Hepatocyte (in vitro differentiated cells): ENCODE measurements around the gene FAM83E. TPM values are rescaled to one million over a fixed set of nuclear protein-coding genes. Genes with fewer than 3 reads are reported as not detected.
"Not testable (repeated sequence)": the region's sequence is repeated elsewhere in the genome, so short reads cannot be mapped to it uniquely, and the experiment has no call there.

Experiments used
- DNase-seq: peaks from one replicate; pipeline ENCODE4 v3.0.0-alpha.2; 2016; ENCODE audit warnings: low spot score
- H2AFZ ChIP-seq: fragments of 200-600 bp; sonication (generic); 2 replicates; pipeline ENCODE4 v1.6.0; 2016; ENCODE audit warnings: antibody characterized with exemption, mild to moderate bottlenecking
- H3K27ac ChIP-seq: fragments of 200-600 bp; sonication (generic); 2 replicates; pipeline ENCODE4 v1.5.1; 2016; ENCODE audit warnings: mild to moderate bottlenecking
- H3K27me3 ChIP-seq: fragments of 200-600 bp; sonication (generic); 2 replicates; pipeline ENCODE4 v1.6.1; 2016
- H3K36me3 ChIP-seq: fragments of 200-600 bp; sonication (generic); replicated peaks from 2 replicates; pipeline ENCODE4 v1.5.1; 2016; ENCODE audit warnings: low read depth; ENCODE audit not compliant: insufficient read depth
- H3K4me1 ChIP-seq: fragments of 200-600 bp; sonication (generic); 2 replicates; pipeline ENCODE4 v1.5.1; 2016; ENCODE audit warnings: mild to moderate bottlenecking, moderate library complexity; ENCODE audit not compliant: insufficient read depth
- H3K4me2 ChIP-seq: fragments of 200-600 bp; sonication (generic); 2 replicates; pipeline ENCODE4 v1.6.0; 2016
- H3K4me3 ChIP-seq: fragments of 200-600 bp; sonication (generic); 2 replicates; pipeline ENCODE4 v1.5.1; 2016; ENCODE audit warnings: mild to moderate bottlenecking
- H3K79me2 ChIP-seq: fragments of 200-600 bp; sonication (generic); 2 replicates; pipeline ENCODE4 v1.6.0; 2017; ENCODE audit warnings: mild to moderate bottlenecking
- H3K9me2 ChIP-seq: fragments of 200-600 bp; sonication (generic); replicated peaks from 2 replicates; pipeline ENCODE4 v1.6.0; 2017; ENCODE audit warnings: mild to moderate bottlenecking; ENCODE audit not compliant: insufficient read depth
- H3K9me3 ChIP-seq: fragments of 200-600 bp; sonication (generic); 2 replicates; pipeline ENCODE4 v1.5.1; 2016; ENCODE audit warnings: low read depth, mild to moderate bottlenecking
- H4K20me1 ChIP-seq: fragments of 200-600 bp; sonication (generic); 2 replicates; pipeline ENCODE4 v1.6.0; 2016; ENCODE audit warnings: mild to moderate bottlenecking; ENCODE audit not compliant: insufficient read depth, poor library complexity, severe bottlenecking
- EZH2 ChIP-seq: fragments of 200-600 bp; sonication (generic); IDR thresholded peaks from 2 replicates; pipeline ENCODE4 v1.6.1; 2016; ENCODE audit warnings: antibody characterized with exemption, mild to moderate bottlenecking, borderline replicate concordance
- EZH2phosphoT487 ChIP-seq: fragments of 200-600 bp; sonication (generic); IDR thresholded peaks from one replicate; pipeline ENCODE4 v1.6.1; 2018; ENCODE audit warnings: antibody characterized with exemption, mild to moderate bottlenecking, low read depth, moderate library complexity; ENCODE audit not compliant: unreplicated experiment, severe bottlenecking
- WGBS: methylation state at CpG from one replicate; pipeline ENCODE4 v1.1.6; 2016; ENCODE audit warnings: low lambda C conversion rate; ENCODE audit errors: missing lambda C conversion rate; 5-methylcytosine and 5-hydroxymethylcytosine counted together
- polyA plus RNA-seq: library from polyadenylated mRNA; unstranded; fragments of >200 nt; fragmentation: Nextera tagmentation; extraction: Ambion mirVana; gene quantifications from 2 replicates; pipeline ENCODE4 v1.2.1, GENCODE V29; 2016
- total RNA-seq: library from RNA; depleted of rRNA; stranded (reverse); fragments of >200 nt; gene quantifications from 2 replicates; pipeline ENCODE4 v1.2.3, GENCODE V29; 2014
- TF ChIP-seq, protein P1 (sequence below): fragments of 200-600 bp; sonication (generic); IDR thresholded peaks from 2 replicates; pipeline ENCODE4 v1.5.1; 2016; ENCODE audit warnings: antibody characterized with exemption, mild to moderate bottlenecking; ENCODE audit not compliant: poor library complexity

The FAM83E gene
- total and polyA plus RNA-seq, 2 experiments from 2014 or later, result 12.4 to 22.2 TPM

DNA sequence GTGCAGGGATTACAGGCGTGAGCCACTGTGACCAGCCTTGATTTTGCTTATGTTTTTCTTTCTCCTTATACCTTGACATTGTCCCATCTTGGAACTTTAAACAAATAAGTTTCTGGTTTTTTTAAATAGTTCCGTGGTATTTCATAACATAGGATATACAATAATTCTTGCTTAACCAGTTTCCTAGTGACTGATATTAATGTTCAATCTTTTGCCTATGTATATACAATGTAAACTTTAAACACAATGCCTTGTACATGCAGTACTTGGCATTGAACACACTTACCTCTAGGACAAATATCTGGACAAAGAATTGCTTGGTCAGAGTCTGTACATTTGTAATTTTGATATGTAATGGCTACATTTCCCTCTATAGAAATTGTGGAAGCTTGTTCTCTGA, 32.7 kb downstream of the FAM83E start:
- TF ChIP-seq EZH2, result no peak
- TF ChIP-seq, protein P1, sequence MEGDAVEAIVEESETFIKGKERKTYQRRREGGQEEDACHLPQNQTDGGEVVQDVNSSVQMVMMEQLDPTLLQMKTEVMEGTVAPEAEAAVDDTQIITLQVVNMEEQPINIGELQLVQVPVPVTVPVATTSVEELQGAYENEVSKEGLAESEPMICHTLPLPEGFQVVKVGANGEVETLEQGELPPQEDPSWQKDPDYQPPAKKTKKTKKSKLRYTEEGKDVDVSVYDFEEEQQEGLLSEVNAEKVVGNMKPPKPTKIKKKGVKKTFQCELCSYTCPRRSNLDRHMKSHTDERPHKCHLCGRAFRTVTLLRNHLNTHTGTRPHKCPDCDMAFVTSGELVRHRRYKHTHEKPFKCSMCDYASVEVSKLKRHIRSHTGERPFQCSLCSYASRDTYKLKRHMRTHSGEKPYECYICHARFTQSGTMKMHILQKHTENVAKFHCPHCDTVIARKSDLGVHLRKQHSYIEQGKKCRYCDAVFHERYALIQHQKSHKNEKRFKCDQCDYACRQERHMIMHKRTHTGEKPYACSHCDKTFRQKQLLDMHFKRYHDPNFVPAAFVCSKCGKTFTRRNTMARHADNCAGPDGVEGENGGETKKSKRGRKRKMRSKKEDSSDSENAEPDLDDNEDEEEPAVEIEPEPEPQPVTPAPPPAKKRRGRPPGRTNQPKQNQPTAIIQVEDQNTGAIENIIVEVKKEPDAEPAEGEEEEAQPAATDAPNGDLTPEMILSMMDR, result no peak
- no peak for TF ChIP-seq EZH2phosphoT487
- no peaks in the 10 kb centered on the region for H3K36me3 ChIP-seq
- no peaks in the 10 kb centered on the region for H3K79me2 ChIP-seq
- DNase-seq, result no peak
- H3K9me2 ChIP-seq, result no peaks in the 10 kb centered on the region
- no peaks in the 10 kb centered on the region for H3K27me3 ChIP-seq
- H3K27ac ChIP-seq, result no peak overlapping the region
- H2AFZ ChIP-seq, result no peak overlapping the region
- H3K4me3 ChIP-seq, result no peak overlapping the region
- H3K9me3 ChIP-seq, result no peaks in the 10 kb centered on the region
- H3K4me2 ChIP-seq, result no peak overlapping the region
- 83% methylated on average over 2 of the region's 2 CpGs for WGBS
- no peaks in the 10 kb centered on the region for H4K20me1 ChIP-seq
- no peaks in the 10 kb centered on the region for H3K4me1 ChIP-seq

DNA sequence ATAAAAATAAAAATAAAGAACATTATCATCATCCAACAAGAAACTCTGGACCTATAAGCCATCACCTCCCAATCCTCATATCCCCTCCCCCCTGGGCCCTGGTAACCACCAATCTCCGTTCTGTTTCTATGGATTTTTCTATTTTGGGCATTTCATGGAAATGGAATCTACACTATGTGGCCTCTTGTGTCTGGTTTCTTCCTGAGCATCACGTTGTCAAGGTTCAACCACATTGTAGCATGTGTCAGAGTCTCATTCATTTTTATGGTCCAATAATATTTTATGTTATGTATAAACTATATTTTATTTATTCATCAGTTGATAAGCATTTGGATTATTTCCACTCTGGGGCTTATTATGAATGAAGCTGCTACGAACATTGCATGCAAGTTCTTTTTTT, 36.0 kb downstream of the FAM83E start:
- no peak for TF ChIP-seq EZH2
- TF ChIP-seq, protein P1, result no peak
- TF ChIP-seq EZH2phosphoT487, result no peak
- 65% methylated on average over 3 of the region's 3 CpGs for WGBS

DNA sequence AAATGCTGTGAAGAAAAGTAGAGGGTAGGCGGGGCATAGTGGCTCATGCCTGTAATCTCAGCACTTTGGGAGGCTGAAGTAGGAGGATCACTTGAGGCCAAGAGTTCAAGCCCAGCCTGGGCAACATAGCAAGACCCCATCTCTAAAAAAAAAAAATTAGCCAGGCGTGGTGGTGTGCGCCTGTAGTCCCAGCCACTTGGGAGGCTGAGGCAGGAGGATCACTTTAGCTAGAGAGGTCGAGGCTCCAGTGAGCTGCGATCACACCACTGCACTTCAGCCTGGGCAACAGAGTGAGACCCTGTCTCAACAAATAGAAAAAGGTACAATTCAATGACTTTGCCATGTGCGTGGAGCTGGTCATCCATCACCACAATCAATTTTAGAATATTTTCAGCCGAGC, 37.0 kb downstream of the FAM83E start:
- not testable (repeated sequence) for DNase-seq, H3K27ac ChIP-seq, H3K9me2 ChIP-seq, H3K36me3 ChIP-seq, H3K79me2 ChIP-seq, H3K4me3 ChIP-seq, H2AFZ ChIP-seq, H4K20me1 ChIP-seq, H3K4me2 ChIP-seq, H3K4me1 ChIP-seq, H3K9me3 ChIP-seq, H3K27me3 ChIP-seq
- whole genome bisulfite sequencing, result 97% methylated on average over 7 of the region's 7 CpGs

More for the DNA sequence above, 36.0 kb downstream of the FAM83E start:
- Histone ChIP-seq H3K27ac (no peak overlapping the region), H3K9me2 (no peaks in the 10 kb centered on the region), H3K79me2 (no peaks in the 10 kb centered on the region), H3K4me2 (no peak overlapping the region), H3K4me1 (no peaks in the 10 kb centered on the region), H3K4me3 (no peak overlapping the region), H2AFZ (no peak overlapping the region), H3K36me3 (no peaks in the 10 kb centered on the region), H3K9me3 (no peaks in the 10 kb centered on the region), H4K20me1 (no peaks in the 10 kb centered on the region), H3K27me3 (no peaks in the 10 kb centered on the region)
- DNase-seq, result no peak

DNA sequence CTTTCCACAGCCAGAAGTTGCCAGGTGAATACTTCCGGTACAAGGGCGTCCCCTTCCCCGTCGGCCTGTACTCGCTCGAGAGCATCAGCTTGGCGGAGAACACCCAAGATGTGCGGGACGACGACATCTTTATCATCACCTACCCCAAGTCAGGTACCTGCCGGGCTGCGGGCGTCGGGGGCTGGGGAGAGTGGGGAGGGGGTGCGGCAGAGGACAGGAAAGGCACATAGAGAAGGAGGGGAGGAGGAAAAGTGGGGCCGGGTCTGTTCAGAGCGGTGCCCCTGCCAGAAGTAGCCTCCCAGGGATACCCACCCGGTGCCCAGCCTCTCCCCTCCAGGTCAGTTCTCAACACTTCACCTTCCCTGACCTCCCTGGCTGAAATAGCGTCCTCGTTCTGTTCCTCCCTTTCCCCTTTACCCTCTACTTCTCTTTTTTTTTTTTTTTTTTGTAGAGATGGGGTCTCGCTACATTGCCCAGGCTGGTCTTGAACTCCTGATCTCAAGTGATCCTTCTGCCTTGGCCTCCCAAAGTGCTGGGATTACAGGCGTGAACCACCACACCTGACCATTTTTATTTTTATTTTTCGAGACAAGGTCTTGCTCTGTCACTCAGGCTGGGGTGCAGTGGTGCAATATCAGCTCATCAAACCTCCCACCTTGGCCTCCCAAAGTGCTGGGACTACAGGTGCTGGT, 38.8 kb downstream of the FAM83E start:
- Histone ChIP-seq H3K27ac (no peak overlapping the region), H3K9me2 (no peaks in the 10 kb centered on the region), H3K9me3 (no peaks in the 10 kb centered on the region), H3K27me3 (no peaks in the 10 kb centered on the region), H3K4me2 (no peak overlapping the region), H3K36me3 (no peaks in the 10 kb centered on the region), H2AFZ (no peak overlapping the region), H4K20me1 (no peaks in the 10 kb centered on the region), H3K79me2 (no peaks in the 10 kb centered on the region), H3K4me1 (no peaks in the 10 kb centered on the region), H3K4me3 (no peak overlapping the region)
- WGBS, result 97% methylated on average over 14 of the region's 23 CpGs
- DNase-seq, result no peak
- TF ChIP-seq, protein P1, result no peak
- TF ChIP-seq EZH2phosphoT487, result no peak
- no peak for TF ChIP-seq EZH2
